GM23338 (cell line): ENCODE measurements around the gene TNF. TPM values are rescaled to one million over a fixed set of nuclear protein-coding genes. Genes with fewer than 3 reads are reported as not detected.

ENCODE experiments used
- ATAC-seq: fragments of 200-7000 bp; cut with Tn5 transposase; 3 replicates; pipeline ENCODE4 v1.9.1; 2020
- DNase-seq: peaks from one replicate; pipeline ENCODE4 v3.0.0-alpha.2; 2015; ENCODE audit warnings: low spot score
- H2AFZ ChIP-seq: fragments of 200-600 bp; sonication (generic); 2 replicates; pipeline ENCODE4 v1.8.0; 2016; ENCODE audit warnings: antibody characterized with exemption, mild to moderate bottlenecking, moderate library complexity
- H3F3A ChIP-seq: fragments of 200-600 bp; sonication (generic); replicated peaks from 2 replicates; pipeline ENCODE4 v1.8.0; 2017; ENCODE audit warnings: antibody characterized with exemption, mixed run types, low read depth
- H3K27ac ChIP-seq: fragments of 200-600 bp; sonication (generic); 2 replicates; pipeline ENCODE4 v1.6.1; 2016; ENCODE audit warnings: low read depth
- H3K27me3 ChIP-seq: fragments of 200-600 bp; sonication (generic); 2 replicates; pipeline ENCODE4 v1.8.0; 2016; ENCODE audit warnings: mild to moderate bottlenecking, mixed run types, moderate library complexity; ENCODE audit not compliant: insufficient read depth
- H3K36me3 ChIP-seq: fragments of 200-600 bp; sonication (generic); 2 replicates; pipeline ENCODE4 v1.8.0; 2016; ENCODE audit warnings: mild to moderate bottlenecking; ENCODE audit not compliant: insufficient read depth
- H3K4me1 ChIP-seq: fragments of 200-600 bp; sonication (generic); 2 replicates; pipeline ENCODE4 v1.8.0; 2016; ENCODE audit warnings: mild to moderate bottlenecking, moderate library complexity; ENCODE audit not compliant: insufficient read depth
- H3K4me2 ChIP-seq: fragments of 200-600 bp; sonication (generic); 2 replicates; pipeline ENCODE4 v1.7.1; 2017; ENCODE audit warnings: mixed run types
- H3K4me3 ChIP-seq: fragments of 200-600 bp; sonication (generic); 2 replicates; pipeline ENCODE4 v1.6.1; 2016; ENCODE audit warnings: mixed run types
- H3K79me2 ChIP-seq: fragments of 200-600 bp; sonication (generic); replicated peaks from 2 replicates; pipeline ENCODE4 v1.8.0; 2017; ENCODE audit warnings: mild to moderate bottlenecking; ENCODE audit not compliant: insufficient read depth
- H3K9me2 ChIP-seq: fragments of 200-600 bp; sonication (generic); 2 replicates; pipeline ENCODE4 v1.8.0; 2017; ENCODE audit not compliant: insufficient read depth
- H4K20me1 ChIP-seq: fragments of 200-600 bp; sonication (generic); replicated peaks from 2 replicates; pipeline ENCODE4 v1.8.0; 2017; ENCODE audit warnings: mild to moderate bottlenecking; ENCODE audit not compliant: insufficient read depth
- H3K27ac Mint-ChIP-seq: 2 replicates; pipeline ENCODE4 v1.8.0; 2020; ENCODE audit warnings: inconsistent platforms, mild to moderate bottlenecking, moderate library complexity, mixed read lengths
- H3K27me3 Mint-ChIP-seq: 3 replicates; pipeline ENCODE4 v1.8.0; 2022; ENCODE audit warnings: low read depth, mild to moderate bottlenecking, moderate library complexity, mixed read lengths, inconsistent platforms; ENCODE audit not compliant: insufficient read depth, poor library complexity
- H3K36me3 Mint-ChIP-seq: 3 replicates; pipeline ENCODE4 v1.8.0; 2021; ENCODE audit warnings: low read depth, mild to moderate bottlenecking, inconsistent platforms, moderate library complexity, mixed read lengths
- H3K4me1 Mint-ChIP-seq: 3 replicates; pipeline ENCODE4 v1.8.0; 2020; ENCODE audit warnings: mild to moderate bottlenecking, inconsistent platforms, mixed read lengths
- H3K4me3 Mint-ChIP-seq: 3 replicates; pipeline ENCODE4 v1.8.0; 2021; ENCODE audit warnings: moderate library complexity, mild to moderate bottlenecking, inconsistent platforms, mixed read lengths
- H3K9me3 Mint-ChIP-seq: 3 replicates; pipeline ENCODE4 v1.8.0; 2020; ENCODE audit warnings: moderate library complexity, mild to moderate bottlenecking, inconsistent platforms, mixed read lengths
- CREB1 ChIP-seq: fragments of 250-450 bp; sonication (Bioruptor Pico); IDR thresholded peaks from 2 replicates; pipeline ENCODE4 v1.5.0; 2020; ENCODE audit warnings: low read depth, mild to moderate bottlenecking, moderate library complexity
- CTCF ChIP-seq, 2 experiments: fragments of 200-600 bp in 1 of 2; sonication (generic) in 1 of 2; conservative IDR thresholded peaks; 2 replicates each; pipeline versions ENCODE4 v1.5.1 to v1.6.1; 2016 to 2017; ENCODE audit warnings: antibody characterized with exemption in 2 of 2, low read depth in 2 of 2, mild to moderate bottlenecking in 2 of 2, moderate library complexity in 1 of 2
- EZH2 ChIP-seq: fragments of 200-600 bp; sonication (generic); IDR thresholded peaks from one replicate; pipeline ENCODE4 v1.8.0; 2017; ENCODE audit warnings: antibody characterized with exemption, mild to moderate bottlenecking, low read depth; ENCODE audit not compliant: unreplicated experiment
- EZH2phosphoT487 ChIP-seq: fragments of 200-600 bp; sonication (generic); IDR thresholded peaks from one replicate; pipeline ENCODE4 v1.8.1; 2018; ENCODE audit warnings: antibody characterized with exemption; ENCODE audit not compliant: unreplicated experiment
- JUNB ChIP-seq: IDR thresholded peaks from one replicate; pipeline ENCODE4 v1.6.1; 2016; ENCODE audit warnings: antibody characterized with exemption; ENCODE audit not compliant: unreplicated experiment
- NANOG ChIP-seq: IDR thresholded peaks from 2 replicates; pipeline ENCODE4 v1.6.1; 2016; ENCODE audit warnings: antibody characterized with exemption, borderline replicate concordance
- POLR2AphosphoS5 ChIP-seq: IDR thresholded peaks from 2 replicates; pipeline ENCODE4 v1.6.1; 2016; ENCODE audit warnings: antibody characterized with exemption, low read depth
- REST ChIP-seq: IDR thresholded peaks from one replicate; pipeline ENCODE4 v1.6.1; 2018; ENCODE audit warnings: antibody characterized with exemption; ENCODE audit not compliant: unreplicated experiment
- STAT1 ChIP-seq: IDR thresholded peaks from one replicate; pipeline ENCODE4 v1.6.1; 2016; ENCODE audit warnings: antibody characterized with exemption; ENCODE audit not compliant: unreplicated experiment
- ZNF114 ChIP-seq: fragments of 250-450 bp; sonication (Bioruptor Pico); IDR thresholded peaks from 2 replicates; pipeline ENCODE4 v1.5.0; 2020; ENCODE audit warnings: mild to moderate bottlenecking, moderate library complexity
- ZNF331 ChIP-seq: fragments of 250-450 bp; sonication (Bioruptor Pico); IDR thresholded peaks from 2 replicates; pipeline ENCODE4 v1.5.0; 2020; ENCODE audit warnings: low read depth, mild to moderate bottlenecking, moderate library complexity
- ZNF462 ChIP-seq: fragments of 250-450 bp; sonication (Bioruptor Pico); IDR thresholded peaks from 2 replicates; pipeline ENCODE4 v1.5.0; 2020; ENCODE audit warnings: mild to moderate bottlenecking, moderate library complexity
- polyA plus RNA-seq: library from polyadenylated mRNA; unstranded; fragments of >200 nt; fragmentation: Nextera tagmentation; extraction: Ambion mirVana; gene quantifications from 2 replicates; pipeline ENCODE4 v1.2.1, GENCODE V29; 2016
- total RNA-seq: library from RNA; depleted of rRNA; stranded (reverse); fragments of >200 nt; shearing (Covaris generic); gene quantifications from 2 replicates; pipeline ENCODE4 v1.2.3, GENCODE V29; 2014
- TF ChIP-seq, protein P1 (sequence below): IDR thresholded peaks from 2 replicates; pipeline ENCODE4 v1.6.1; 2016; ENCODE audit warnings: antibody characterized with exemption

Gene TNF
- total and polyA plus RNA-seq, 2 experiments from 2014 or later, result 0.11 TPM; not detected in 1

DNA sequence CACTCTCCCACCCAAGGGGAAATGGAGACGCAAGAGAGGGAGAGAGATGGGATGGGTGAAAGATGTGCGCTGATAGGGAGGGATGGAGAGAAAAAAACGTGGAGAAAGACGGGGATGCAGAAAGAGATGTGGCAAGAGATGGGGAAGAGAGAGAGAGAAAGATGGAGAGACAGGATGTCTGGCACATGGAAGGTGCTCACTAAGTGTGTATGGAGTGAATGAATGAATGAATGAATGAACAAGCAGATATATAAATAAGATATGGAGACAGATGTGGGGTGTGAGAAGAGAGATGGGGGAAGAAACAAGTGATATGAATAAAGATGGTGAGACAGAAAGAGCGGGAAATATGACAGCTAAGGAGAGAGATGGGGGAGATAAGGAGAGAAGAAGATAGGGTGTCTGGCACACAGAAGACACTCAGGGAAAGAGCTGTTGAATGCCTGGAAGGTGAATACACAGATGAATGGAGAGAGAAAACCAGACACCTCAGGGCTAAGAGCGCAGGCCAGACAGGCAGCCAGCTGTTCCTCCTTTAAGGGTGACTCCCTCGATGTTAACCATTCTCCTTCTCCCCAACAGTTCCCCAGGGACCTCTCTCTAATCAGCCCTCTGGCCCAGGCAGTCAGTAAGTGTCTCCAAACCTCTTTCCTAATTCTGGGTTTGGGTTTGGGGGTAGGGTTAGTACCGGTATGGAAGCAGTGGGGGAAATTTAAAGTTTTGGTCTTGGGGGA lies 754 bp downstream of the TNF start:
- no peaks in the 10 kb centered on the region for H3K79me2 ChIP-seq
- H3K4me2 ChIP-seq, result no peak overlapping the region
- peaks cover 9% of the 10 kb centered on the region for H3K27me3 ChIP-seq
- no peaks in the 10 kb centered on the region for H4K20me1 ChIP-seq
- TF ChIP-seq ZNF462 (CRISPR knock-in tag), result no peak
- no peak for TF ChIP-seq CREB1 (CRISPR knock-in tag)
- no peak for TF ChIP-seq EZH2phosphoT487
- no peak for TF ChIP-seq NANOG
- no peak for TF ChIP-seq STAT1
- no peak for TF ChIP-seq JUNB
- TF ChIP-seq ZNF331 (CRISPR knock-in tag), result no peak
- no peak for TF ChIP-seq EZH2
- no peak for TF ChIP-seq POLR2AphosphoS5
- TF ChIP-seq CTCF (conservative IDR thresholded peaks at IDR 0.05; ENCODE audit: low read depth in 2 of 2), result no peak
- TF ChIP-seq ZNF114 (CRISPR knock-in tag), result no peak
- no peak for TF ChIP-seq REST
- TF ChIP-seq, protein P1, sequence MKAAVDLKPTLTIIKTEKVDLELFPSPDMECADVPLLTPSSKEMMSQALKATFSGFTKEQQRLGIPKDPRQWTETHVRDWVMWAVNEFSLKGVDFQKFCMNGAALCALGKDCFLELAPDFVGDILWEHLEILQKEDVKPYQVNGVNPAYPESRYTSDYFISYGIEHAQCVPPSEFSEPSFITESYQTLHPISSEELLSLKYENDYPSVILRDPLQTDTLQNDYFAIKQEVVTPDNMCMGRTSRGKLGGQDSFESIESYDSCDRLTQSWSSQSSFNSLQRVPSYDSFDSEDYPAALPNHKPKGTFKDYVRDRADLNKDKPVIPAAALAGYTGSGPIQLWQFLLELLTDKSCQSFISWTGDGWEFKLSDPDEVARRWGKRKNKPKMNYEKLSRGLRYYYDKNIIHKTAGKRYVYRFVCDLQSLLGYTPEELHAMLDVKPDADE, result no peak
- DNase-seq (no peak), ATAC-seq (no peak)
- H3K27ac ChIP-seq, result no peak overlapping the region
- H3K27me3 Mint-ChIP-seq, result peaks cover 34% of the 10 kb centered on the region
- H3K9me3 Mint-ChIP-seq, result peaks cover under 1% of the 10 kb centered on the region; the same call in 2 of the 3 replicates
- no peaks in the 10 kb centered on the region for H3K36me3 ChIP-seq
- no peaks in the 10 kb centered on the region for H3K4me1 ChIP-seq
- no peak overlapping the region for H2AFZ ChIP-seq
- no peak overlapping the region for H3K4me3 ChIP-seq
- no peaks in the 10 kb centered on the region for H3F3A ChIP-seq
- H3K4me3 Mint-ChIP-seq, result no peak overlapping the region
- H3K36me3 Mint-ChIP-seq, result no peaks in the 10 kb centered on the region; the same call in 2 of the 3 replicates
- H3K4me1 Mint-ChIP-seq, result peaks cover 18% of the 10 kb centered on the region
- H3K27ac Mint-ChIP-seq, result no peak overlapping the region
- H3K9me2 ChIP-seq, result no peaks in the 10 kb centered on the region
